EH (cell line): ENCODE data around the gene JUP.
A peak's percentile ranks its signal among the peaks of the same experiment; 100 is the strongest.
"Not testable (repeated sequence)": the region's sequence is repeated elsewhere in the genome, so short reads cannot be mapped to it uniquely, and the experiment has no call there.

Experiments
- DNase-seq: peaks from one replicate; pipeline ENCODE4 v3.0.0-alpha.2; 2015; ENCODE audit warnings: low read depth

The JUP gene

DNA sequence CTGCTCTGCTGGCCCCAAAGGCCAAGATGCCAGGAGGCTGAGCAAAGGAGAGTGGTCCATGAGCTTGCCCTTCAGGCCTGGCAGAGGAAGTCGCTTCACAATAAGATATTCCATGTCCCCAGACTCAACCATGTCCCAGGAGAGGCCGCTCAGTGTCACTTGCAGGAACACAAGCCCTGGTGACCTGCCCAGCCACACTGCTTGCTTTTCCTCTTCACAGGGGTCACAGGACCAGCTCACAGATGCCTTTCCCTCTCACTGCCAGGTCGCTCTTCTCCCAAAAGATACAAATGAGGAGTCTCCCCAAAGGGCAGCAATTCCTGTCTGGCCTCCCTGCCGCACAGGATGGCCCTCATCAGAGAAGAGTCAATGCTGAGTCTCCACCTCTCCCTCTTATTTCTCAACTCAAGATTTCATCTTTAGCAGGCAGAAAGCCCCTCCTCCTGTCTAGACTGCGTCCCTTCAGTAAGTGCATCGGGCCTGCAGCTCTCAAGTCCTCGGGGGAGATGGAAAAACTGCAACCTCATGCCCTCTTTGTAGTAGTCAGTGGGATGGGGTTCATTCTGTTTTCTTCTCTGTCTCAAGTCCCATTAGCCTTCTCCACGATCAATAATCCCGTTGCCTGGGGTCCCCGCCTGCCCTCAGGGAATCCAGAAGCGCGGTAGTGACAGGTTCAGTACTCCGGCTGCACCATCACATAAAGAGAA is 5.0 kb downstream of the JUP start:
- no peak for DNase-seq

DNA sequence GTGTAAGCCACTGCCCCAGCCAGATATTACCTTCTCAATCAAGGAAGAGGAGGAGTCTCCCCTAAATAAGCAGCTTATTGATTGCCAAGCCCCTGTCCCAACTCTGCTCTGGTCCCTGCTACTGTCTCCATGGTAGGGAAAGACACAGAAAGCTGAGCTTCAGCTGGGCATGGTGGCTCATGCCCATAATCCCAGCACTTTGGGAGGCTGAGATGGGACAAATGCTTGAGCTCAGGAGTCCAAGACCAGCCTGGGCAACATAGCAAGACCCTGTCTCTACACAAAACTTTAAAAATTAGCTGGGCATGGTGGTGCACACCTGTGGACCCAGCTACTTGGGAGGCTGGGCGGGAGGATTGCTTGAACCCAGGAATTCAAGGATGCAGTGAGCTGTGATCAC is 6.6 kb downstream of the JUP start:
- no peak for DNase-seq

DNA sequence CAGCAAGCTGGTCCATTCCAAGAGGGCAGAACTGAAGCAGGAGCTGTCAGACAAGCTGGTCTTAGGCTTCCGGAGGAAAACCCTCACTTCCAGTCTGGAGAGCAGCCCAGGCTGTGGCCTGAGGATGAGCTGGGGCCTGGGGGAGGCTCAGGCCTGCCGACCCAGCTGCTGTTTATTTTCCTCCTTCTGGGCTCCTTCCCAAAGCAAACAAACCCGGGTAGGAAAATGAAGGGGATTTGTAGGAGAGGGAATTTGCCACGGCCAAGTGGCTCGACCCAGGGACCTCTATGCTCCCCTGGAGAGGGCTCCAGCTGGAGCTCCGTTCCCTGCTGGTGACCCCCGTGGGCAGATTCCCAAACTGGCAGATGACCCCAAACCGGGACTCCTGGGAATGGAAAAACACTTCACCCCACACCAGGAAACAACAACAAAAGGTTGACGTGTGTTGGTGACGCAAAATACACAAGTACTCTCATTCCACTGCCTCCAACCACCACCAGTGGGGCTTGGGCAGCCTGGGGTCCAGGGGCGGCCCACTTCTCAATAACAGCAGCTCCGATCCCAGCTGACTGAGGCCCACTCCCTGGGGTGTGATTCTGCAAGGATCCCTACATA is 8.8 kb downstream of the JUP start:
- DNase-seq = peak; percentile 96

DNA sequence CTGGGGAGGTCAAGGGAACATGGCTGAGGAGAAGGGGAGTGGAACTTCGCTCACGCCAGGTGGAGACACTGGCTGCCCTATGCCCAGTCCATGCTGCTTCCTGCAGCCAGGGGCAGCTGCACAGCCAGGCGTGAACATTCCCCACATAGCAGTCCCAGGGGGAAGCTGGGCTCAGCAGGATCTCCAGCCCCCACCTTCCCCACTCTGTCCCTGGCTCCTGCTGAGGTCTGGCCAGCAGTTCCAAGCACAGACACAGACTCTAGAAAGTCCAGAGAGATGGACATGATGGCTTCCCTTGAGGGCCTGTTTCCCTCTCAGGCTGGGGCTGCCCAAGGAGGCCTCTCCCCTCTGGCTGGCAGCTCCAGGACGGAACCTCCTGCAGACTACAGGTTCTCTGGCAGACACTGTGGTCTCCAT is 9.3 kb downstream of the JUP start:
- DNase-seq = no peak

DNA sequence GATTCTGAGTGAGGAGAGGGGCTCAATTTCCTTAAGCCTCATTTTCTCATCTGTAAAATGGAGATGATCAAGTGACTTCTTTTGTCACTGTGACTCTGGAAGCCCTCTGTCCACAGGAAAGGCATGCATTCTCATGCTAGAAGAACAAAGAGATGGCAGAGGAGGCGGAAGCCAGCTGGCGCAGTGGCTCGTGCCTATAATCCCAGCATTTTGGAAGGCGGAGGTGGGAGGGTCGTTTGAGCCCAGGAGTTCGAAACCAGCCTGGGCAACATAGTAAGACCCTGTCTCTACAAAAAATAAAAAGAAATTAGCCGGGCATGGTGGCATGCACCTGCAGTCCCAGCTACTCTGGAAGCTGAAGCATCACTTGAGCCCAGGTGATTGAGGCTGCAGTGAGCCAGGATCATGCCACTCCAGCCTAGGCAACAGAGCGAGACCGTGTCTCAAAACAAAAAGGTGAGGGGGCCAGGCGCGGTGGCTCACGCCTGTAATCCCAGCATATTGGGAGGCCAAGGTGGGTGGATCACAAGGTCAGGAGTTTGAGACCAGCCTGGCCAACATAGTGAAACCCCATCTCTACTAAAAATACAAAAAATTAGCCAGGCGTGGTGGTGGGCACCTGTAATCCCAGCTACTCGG is 10.1 kb downstream of the JUP start:
- not testable (repeated sequence) for DNase-seq

DNA sequence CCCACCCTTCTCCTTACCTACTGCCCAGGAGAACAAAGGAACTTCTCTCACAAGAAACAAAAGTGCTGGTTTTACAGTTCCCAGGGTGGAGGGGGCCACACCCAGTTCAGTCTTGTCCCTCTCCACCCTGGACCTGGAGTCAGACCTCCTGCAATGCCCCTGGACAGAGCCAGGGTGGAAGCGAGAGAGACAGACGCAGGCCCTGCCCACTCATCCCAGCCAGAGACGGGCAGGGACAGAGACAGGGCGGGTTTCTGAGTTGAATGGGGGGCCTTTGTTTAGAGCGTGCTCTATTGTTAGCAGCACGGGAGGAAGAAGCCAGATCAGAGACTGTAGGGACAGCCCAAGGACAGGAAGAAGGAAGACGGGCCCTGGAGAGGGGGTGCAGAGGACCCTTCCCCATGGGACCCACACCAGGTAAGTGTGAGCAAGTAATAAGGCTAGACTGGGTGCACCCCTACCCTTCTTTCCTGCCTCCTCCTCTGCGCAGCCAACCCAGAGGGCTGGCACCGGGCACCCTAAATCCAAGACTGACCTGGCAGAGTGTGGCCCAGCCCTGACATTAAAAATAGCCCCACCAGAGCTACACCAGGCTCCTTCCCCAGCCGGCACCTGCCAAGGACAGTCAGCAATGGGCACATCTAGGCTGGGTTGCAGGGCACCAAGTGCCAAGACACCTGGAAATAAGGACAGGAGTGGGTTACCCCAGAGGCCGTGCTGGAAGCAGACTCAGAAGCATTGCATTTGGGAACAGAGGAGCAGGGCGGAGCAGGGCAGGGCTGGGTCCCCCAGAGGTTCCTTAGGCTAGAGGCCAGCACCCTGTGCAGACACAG is 10.9 kb downstream of the JUP start:
- DNase-seq = no peak

DNA sequence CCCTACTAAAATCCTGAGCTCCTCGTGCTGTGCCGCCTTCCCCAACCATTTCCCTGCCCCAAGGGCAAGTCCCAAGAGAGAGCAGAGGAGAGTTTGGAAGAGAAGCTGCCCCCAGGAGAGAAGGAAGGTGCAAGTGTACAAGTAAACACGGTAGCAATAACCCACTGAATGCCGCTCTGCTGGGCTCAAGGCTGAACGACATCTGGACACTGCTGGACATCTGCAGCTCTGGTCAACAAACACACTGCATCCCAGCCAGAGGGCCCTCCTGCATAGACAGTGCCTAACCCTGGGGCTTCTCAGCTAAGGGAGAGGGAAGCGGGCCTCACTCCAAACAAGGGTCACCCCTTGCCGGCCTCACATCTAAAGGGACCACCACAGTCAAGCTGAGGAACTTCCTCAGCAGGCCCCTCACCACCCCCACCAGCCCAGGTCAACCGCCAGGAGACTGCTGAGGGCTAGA is 12.7 kb downstream of the JUP start:
- peak; percentile 4 for DNase-seq

DNA sequence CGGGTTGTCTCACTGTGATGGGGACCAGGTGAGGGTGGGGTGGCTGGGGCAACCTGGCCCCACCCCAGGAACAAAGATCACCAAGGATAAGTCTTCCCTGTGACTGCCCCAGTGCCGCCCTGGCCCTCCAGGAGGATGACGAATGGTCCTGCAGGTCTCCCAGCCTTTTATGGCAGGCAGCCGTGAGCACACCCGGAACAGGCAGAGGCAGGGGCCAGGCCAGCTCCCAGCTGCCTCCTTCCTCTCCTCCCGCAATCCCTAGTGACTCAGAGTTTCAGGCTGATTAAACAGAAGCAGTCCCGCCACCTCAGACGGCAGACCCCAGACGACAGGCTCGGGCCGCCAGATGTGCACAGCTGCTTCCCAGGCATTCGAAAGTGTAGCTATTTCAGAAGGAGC is 13.3 kb downstream of the JUP start:
- peak; percentile 88 for DNase-seq

DNA sequence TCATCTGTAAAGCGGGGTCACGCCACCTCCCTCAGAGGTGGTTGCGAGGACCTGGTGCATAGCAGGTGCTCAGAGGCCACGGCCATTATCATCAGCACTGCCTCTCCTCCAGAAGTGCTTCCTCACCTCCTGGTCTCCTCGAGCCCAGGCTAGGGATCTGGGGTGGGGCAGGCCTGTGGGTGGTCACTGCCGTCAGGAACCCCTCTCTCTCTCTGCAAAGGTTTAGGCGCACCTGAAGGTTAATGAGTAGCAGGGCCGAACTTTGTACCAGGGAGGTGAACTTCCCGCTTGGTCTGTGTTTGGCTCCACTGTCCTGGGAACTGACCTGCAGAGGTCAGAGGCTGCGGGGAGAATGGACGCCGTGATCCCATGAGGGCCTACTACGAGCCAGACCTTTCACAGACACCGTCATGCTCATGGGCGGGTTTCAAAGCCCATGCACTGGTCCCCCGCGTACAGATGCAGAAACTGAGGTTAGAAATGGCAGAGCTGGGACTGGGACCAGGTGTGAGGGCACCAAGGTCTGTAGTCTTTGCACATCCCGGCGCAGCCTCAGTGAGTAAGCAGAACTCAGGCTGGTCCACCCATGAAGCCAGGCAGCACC is 13.8 kb downstream of the JUP start:
- no peak for DNase-seq

DNA sequence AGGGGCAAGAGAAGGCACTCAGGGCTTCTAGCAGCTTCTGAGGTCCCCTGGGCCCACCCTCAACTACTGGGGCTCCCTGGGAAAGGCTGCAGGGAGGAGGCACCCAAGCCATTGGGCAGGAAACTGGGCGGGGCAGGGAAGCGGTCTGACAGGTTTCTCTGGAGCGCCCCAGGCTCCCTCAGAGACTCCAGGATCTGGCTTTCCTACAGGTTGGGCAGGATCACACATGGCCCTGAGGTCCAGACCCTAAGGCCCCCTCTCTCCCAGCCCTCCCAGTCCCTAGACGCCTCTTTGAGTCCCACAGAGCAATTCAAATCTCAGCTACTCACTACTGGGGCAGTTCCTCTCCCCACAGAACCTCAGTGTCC is 14.3 kb downstream of the JUP start:
- no peak for DNase-seq

DNA sequence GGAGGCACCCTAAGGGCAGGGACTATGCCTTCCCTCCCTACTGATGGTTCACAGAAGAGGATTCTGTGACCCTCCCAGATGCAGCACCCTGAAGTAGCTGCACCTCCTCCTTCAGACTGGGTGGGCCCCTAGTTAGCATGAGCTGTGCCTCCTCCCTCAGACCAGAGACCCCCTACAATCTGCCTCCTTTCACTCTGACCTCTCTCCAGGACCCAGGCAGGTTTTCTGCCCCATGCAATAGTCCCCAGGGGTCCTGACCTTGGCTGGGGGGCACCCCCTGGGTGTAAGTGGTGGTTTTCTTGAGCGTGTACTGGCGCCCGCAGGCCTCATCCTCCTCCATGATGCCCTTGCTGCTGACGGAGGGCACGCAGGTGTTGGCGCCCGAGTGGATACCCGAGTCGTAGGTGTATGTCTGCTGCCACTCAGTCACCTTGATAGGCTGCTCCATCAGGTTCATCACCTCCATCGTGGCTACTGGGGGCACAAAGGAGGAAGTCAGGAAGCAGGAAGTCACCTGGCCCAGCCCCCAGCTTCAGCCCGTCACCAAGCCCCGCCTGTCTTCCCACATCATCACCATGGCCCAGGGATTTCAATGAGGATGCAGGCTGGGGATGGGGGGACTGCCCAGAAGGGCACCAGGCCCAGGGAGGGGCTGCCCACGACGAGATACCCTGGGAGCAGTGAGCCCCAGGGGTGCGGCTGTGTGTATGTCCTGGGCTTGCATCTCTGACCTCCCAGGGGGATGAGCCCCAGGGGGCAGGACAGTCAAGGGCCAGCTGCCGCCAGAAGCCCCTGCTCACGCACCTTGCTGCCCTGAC is 14.9 kb downstream of the JUP start:
- DNase-seq = no peak

DNA sequence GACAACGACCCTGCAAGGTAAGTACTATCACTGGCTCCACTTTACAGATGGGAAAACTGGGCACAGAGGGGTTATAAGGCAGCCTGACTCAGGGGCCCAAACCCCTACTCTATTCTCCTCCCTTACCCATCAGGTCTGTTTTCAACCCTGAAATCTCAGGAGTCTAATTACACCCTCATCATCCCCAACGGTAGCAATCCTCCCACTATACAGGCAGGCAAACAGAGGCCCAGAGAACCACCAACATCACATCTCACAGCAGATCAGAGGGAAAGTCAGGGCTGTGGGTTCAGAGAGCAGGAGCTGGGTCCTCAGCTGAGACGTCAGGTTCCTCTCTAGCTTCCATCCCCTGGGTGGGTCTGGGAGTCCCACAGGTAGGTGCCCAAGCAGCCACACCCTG is 16.5 kb downstream of the JUP start:
- no peak for DNase-seq

DNA sequence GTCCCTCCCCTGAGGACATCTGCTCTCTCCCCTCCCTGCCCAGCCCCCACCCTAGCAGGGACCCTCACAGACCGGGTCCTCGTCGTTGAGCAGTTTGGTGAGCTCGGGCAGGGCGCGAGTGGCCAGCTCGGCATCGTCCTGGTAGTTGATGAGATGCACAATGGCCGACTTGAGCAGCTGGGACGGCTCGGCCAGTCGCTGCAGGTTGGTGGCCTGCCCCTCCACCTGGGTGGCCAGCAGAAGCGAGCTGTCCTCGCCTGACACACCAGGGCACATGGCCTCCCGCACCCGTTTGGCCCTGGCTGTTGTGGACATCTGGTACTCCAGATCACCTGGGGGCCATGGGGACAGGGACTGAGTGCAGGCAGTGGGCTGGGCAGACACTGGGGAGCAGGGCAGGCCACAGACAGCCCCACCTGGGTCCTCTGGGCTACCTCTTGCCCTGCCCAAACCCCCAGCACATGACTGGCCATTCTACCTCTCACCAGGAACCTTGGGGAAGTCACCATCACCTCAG is 17.1 kb downstream of the JUP start:
- DNase-seq = no peak

DNA sequence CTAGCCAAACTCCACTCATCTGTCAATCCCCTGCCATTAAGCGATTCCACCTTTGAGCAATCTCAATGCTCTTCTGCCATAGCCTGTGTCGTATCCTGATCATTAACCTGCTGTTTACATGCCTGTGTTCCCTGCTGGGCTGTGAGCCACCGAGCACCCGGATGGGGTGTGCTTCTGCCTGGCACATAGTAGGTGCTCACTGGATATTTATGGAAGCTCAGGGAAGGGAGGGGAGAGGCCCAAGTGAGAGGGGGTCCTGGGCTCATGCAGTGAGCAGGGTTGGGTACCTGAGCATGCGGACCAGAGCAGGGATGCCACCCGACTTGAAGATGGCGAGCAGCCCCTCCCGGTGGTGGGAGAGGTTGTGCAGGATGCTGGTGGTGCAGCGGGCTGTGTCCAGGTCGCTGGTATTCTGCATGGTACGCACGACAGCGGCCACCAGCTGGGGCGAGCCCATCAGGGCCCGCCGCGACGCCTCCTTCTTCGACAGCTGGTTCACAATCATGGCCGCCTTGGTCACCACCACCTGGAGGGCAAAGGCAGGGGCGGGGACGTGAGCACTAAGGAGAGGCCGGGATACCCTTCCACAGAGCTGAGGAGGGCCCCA is 17.7 kb downstream of the JUP start:
- no peak for DNase-seq

DNA sequence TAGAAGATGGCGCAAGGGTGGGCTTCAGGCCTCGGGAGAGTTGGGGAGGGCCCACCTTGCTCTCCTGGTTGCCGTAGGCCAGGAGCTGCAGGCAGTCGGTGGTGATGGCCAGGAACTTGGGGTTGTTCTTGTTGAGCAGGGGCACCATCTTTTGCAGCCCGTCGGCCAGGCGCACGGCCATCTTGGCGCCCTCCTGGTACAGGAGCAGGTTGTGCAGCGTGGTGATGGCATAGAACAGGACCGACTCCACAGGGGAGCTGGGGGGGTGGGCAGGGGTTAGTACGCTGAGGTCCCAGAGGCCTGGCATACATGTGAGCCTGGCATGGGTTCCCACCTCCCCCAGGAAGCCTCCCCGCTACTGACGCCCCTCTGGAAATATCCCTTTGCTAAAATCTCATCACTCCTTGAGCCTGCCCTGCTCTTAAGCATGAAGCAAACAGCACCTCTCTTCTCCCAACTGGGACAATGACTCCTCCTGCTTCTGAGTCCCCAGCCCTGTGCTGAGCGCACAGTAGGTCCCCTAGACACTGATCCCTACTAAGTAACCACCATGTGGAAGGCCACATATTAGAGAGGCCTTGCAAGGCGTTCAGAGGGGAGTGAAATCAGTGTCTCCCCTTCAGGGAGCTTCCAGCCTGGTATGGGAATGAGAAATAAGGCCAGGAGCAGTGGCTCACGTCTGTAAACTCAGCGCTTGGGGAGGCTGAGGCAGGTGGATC is 19.0 kb downstream of the JUP start:
- no peak for DNase-seq

DNA sequence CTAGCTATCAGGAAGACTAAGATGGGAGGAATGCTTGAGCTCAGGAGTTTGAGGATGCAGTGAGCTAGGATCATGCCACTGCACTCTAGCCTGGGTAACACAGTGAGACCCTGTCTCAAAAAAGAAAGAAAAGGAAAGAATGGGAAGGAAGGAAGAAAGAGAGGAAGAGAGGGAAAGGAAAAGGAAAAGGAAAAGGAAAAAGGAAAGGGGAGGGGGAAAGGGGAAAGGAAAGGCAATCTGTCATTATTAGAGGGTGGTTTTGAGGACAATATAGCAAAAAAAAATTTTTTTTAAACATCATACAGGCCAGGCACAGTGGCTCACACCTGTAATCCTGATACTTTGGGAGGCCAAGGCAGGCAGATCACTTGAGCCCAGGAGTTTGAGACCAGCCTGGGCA is 20.4 kb downstream of the JUP start:
- no peak for DNase-seq

DNA sequence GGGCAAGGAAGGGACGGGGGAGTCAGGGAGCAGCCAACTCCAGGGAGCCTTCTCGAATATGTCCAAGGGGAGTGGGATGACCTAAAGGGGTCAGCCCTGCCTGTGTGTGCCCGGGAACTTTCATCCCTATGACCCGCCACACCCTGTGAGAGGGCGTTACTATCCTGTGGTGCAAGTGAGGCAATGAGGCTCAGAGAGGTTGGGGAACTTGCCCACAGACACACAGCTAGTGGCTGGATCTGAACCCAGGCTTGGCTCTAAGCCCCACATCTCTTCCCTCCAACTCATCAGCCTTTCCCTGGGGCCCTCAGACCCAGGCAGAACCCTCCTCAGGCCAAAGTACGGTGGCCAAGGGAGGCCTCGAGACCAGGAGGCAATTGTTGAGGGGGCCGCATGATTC is 23.2 kb downstream of the JUP start:
- no peak for DNase-seq

DNA sequence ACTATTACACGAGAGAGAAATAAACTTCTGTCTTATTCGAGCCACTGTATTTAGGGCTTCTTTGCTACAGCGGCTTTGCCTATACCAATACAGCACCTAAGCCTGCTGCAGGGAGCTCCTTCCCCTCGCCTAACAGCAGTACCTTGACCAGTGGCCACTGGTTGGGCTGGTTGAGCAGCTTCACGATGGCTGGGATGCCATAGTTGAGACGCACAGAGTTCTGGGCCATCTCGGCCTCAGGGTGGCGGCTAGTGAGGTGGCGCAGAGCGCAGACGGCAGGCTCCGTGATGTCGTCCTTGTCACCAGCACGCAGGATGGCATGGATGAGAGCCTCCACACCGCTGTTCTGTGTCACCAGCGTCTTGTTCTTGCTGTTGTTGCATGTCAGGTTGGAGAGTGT is 23.7 kb downstream of the JUP start:
- no peak for DNase-seq

DNA sequence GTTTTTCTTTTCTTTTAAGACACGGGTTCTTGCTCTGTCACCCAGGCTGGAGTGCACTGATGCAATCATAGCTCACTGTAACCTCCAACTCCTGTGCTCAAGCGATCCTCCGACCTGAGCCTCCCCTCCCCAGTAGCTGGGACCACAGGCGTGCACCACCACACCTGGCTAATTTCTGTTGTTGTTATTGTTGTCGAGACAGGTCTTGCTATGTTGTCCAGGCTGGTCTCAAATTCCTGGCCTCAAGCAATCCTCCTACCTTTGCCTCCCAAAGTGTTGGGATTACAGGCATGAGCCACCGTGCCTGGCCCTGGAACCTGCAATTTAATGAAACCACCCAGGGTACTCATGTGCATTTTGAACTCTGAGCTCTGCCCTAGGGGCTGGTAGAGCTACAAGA is 24.1 kb downstream of the JUP start:
- DNase-seq = no peak

DNA sequence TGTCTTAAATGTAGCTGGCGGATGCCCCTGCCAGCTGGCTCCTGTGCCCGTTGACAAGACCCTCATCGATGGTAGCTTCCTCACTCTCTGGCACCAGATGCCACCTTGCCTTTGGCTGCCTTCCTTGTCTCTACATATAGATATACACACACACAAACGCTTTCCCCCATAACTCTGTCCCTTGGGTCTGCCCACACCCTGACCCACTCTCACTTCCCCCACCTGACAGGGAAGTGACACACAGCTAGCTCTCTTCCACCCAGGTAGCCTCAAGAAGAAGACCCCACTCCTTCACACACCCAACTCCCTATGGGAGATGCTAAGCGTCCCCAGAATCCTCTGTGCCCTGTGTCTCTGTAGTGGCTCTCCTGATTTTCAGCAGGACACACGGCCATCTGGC is 25.6 kb downstream of the JUP start:
- DNase-seq = no peak
